MM.1S (cell line): ENCODE measurements around the gene FOXP2.
"Not testable (repeated sequence)": the region's sequence is repeated elsewhere in the genome, so short reads cannot be mapped to it uniquely, and the experiment has no call there.

Experiments
- DNase-seq: peaks from one replicate; pipeline ENCODE4 v3.0.0-alpha.2; 2015
- H2AFZ ChIP-seq: fragments of 300-600 bp; sonication (generic); 2 replicates; pipeline ENCODE4 v1.6.0; 2016; ENCODE audit warnings: antibody characterized with exemption, low read length
- H3F3A ChIP-seq: fragments of 300-600 bp; sonication (generic); 2 replicates; pipeline ENCODE4 v1.6.1; 2016; ENCODE audit warnings: mild to moderate bottlenecking, antibody characterized with exemption, low read length, moderate library complexity, mixed read lengths; ENCODE audit not compliant: insufficient read depth
- H3K27ac ChIP-seq: fragments of 300-600 bp; sonication (generic); 2 replicates; pipeline ENCODE4 v1.5.1; 2016; ENCODE audit warnings: mild to moderate bottlenecking, low read length
- H3K27me3 ChIP-seq: fragments of 300-600 bp; sonication (generic); replicated peaks from 2 replicates; pipeline ENCODE4 v1.6.0; 2016; ENCODE audit warnings: low read length; ENCODE audit not compliant: insufficient read depth
- H3K36me3 ChIP-seq: fragments of 300-600 bp; sonication (generic); replicated peaks from 2 replicates; pipeline ENCODE4 v1.6.1; 2016; ENCODE audit warnings: mild to moderate bottlenecking, low read length, mixed read lengths; ENCODE audit not compliant: insufficient read depth
- H3K4me1 ChIP-seq: fragments of 300-600 bp; sonication (generic); 2 replicates; pipeline ENCODE4 v1.6.1; 2016; ENCODE audit warnings: low read length, mixed read lengths
- H3K4me2 ChIP-seq: fragments of 300-600 bp; sonication (generic); 2 replicates; pipeline ENCODE4 v1.6.0; 2016; ENCODE audit warnings: low read depth, low read length
- H3K4me3 ChIP-seq: fragments of 300-600 bp; sonication (generic); 2 replicates; pipeline ENCODE4 v1.5.1; 2016; ENCODE audit warnings: low read length, mixed read lengths
- H3K79me2 ChIP-seq: fragments of 300-600 bp; sonication (generic); 2 replicates; pipeline ENCODE4 v1.6.1; 2016; ENCODE audit warnings: mixed run types, low read length, mixed read lengths
- H3K9ac ChIP-seq: fragments of 300-600 bp; sonication (generic); 2 replicates; pipeline ENCODE4 v1.6.1; 2016; ENCODE audit warnings: low read length, mixed read lengths
- H3K9me2 ChIP-seq: fragments of 300-600 bp; sonication (generic); replicated peaks from 2 replicates; pipeline ENCODE4 v1.6.1; 2016; ENCODE audit warnings: mild to moderate bottlenecking, low read length, mixed read lengths; ENCODE audit not compliant: insufficient read depth
- H3K9me3 ChIP-seq: fragments of 300-600 bp; sonication (generic); replicated peaks from 2 replicates; pipeline ENCODE4 v1.6.1; 2016; ENCODE audit warnings: mild to moderate bottlenecking, low read length, mixed read lengths; ENCODE audit not compliant: insufficient read depth
- H4K20me1 ChIP-seq: fragments of 300-600 bp; sonication (generic); 2 replicates; pipeline ENCODE4 v1.6.1; 2016; ENCODE audit warnings: mild to moderate bottlenecking, low read length, moderate library complexity, mixed read lengths; ENCODE audit not compliant: insufficient read depth
- EZH2 ChIP-seq: fragments of 300-600 bp; sonication (generic); optimal IDR thresholded peaks from 2 replicates; pipeline ENCODE3; 2017; ENCODE audit warnings: low read depth, mild to moderate bottlenecking, antibody characterized with exemption, low read length, mixed read lengths
- EZH2phosphoT487 ChIP-seq: fragments of 300-600 bp; sonication (generic); IDR thresholded peaks from 2 replicates; pipeline ENCODE4 v1.6.1; 2018; ENCODE audit warnings: antibody characterized with exemption, low read length
- TF ChIP-seq, protein P1 (sequence below): fragments of 300-600 bp; sonication (generic); IDR thresholded peaks from 2 replicates; pipeline ENCODE4 v1.5.1; 2016; ENCODE audit warnings: antibody characterized with exemption, low read length, mixed read lengths

Gene FOXP2

DNA sequence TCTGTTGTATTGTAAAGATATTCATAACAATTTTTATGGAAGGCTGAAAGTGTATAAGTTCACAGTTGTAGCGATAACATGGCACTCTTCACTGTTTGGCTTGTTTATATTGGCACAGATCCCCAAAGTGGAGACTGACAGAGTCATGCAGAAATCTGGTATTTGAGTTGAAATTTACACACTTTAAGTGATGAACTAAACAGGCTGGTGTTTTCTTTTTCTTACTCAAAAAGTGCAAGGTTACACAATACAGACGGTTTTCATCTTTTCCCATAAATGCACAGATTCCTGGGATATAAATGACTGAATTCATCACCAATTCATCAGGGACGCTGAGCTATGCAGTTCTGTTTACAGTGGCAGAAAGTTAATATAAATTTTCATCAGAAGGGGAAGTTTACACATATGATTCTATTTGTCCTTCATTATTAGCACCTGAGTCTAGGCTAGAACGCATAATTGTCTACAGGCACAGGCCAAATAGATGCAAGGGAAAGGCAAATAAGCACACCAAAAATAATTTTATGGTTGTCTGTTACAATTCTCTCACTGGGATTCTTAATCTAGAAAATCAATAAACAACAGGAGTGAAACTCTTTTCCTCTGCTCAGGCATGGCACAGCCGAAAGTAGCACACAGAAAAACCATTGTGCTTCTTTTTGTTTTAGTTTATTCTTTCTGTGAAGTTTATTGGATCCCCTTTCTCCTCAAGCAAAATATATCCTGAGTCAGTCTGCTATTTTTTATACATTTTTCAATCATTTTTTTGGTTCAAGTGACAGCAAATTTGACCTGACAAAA is 88.0 kb downstream of the FOXP2 start:
- no peaks in the 10 kb centered on the region for H3K9me3 ChIP-seq

DNA sequence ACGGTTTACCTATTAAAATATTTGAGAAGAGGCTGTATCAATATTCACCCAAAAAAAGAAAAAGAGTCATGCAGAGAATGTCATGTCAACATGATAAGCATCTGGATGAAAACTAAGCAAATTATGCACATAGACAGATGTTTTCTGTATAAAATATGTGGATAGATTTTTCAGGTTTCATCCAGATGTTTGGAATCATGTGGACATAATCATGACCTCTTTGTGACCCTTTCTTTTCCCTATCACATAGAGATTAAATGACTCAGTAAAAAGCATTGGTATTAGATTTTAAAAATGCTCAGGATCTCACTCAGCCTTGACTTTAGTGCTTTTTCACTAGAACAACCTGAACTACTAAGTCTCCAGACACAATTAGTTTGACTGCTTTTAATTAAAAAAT is 90.0 kb downstream of the FOXP2 start:
- no peak overlapping the region for H3K27ac ChIP-seq
- no peak for DNase-seq
- TF ChIP-seq EZH2: no peak
- no peak for TF ChIP-seq EZH2phosphoT487
- TF ChIP-seq, protein P1, sequence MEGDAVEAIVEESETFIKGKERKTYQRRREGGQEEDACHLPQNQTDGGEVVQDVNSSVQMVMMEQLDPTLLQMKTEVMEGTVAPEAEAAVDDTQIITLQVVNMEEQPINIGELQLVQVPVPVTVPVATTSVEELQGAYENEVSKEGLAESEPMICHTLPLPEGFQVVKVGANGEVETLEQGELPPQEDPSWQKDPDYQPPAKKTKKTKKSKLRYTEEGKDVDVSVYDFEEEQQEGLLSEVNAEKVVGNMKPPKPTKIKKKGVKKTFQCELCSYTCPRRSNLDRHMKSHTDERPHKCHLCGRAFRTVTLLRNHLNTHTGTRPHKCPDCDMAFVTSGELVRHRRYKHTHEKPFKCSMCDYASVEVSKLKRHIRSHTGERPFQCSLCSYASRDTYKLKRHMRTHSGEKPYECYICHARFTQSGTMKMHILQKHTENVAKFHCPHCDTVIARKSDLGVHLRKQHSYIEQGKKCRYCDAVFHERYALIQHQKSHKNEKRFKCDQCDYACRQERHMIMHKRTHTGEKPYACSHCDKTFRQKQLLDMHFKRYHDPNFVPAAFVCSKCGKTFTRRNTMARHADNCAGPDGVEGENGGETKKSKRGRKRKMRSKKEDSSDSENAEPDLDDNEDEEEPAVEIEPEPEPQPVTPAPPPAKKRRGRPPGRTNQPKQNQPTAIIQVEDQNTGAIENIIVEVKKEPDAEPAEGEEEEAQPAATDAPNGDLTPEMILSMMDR: no peak
- no peaks in the 10 kb centered on the region for H3K4me1 ChIP-seq
- no peak overlapping the region for H3K9ac ChIP-seq
- no peaks in the 10 kb centered on the region for H3K79me2 ChIP-seq
- no peaks in the 10 kb centered on the region for H3K9me2 ChIP-seq
- no peaks in the 10 kb centered on the region for H3F3A ChIP-seq
- no peaks in the 10 kb centered on the region for H3K36me3 ChIP-seq
- no peaks in the 10 kb centered on the region for H3K9me3 ChIP-seq
- H2AFZ ChIP-seq: no peak overlapping the region
- no peaks in the 10 kb centered on the region for H4K20me1 ChIP-seq
- no peak overlapping the region for H3K4me3 ChIP-seq
- no peak overlapping the region for H3K4me2 ChIP-seq
- no peaks in the 10 kb centered on the region for H3K27me3 ChIP-seq

More for the DNA sequence above, 88.0 kb downstream of the FOXP2 start:
- H3K36me3 ChIP-seq: no peaks in the 10 kb centered on the region
- H3K9ac ChIP-seq: no peak overlapping the region
- H3K4me1 ChIP-seq: no peaks in the 10 kb centered on the region
- H3K79me2 ChIP-seq: no peaks in the 10 kb centered on the region
- H3K4me3 ChIP-seq: no peak overlapping the region
- no peaks in the 10 kb centered on the region for H3F3A ChIP-seq
- no peak overlapping the region for H2AFZ ChIP-seq
- H3K27me3 ChIP-seq: no peaks in the 10 kb centered on the region
- H3K27ac ChIP-seq: no peak overlapping the region
- TF ChIP-seq, protein P1: no peak
- TF ChIP-seq EZH2phosphoT487 (no peak), EZH2 (no peak)
- DNase-seq: no peak
- H3K9me2 ChIP-seq: no peaks in the 10 kb centered on the region
- H3K4me2 ChIP-seq: no peak overlapping the region
- H4K20me1 ChIP-seq: no peaks in the 10 kb centered on the region

DNA sequence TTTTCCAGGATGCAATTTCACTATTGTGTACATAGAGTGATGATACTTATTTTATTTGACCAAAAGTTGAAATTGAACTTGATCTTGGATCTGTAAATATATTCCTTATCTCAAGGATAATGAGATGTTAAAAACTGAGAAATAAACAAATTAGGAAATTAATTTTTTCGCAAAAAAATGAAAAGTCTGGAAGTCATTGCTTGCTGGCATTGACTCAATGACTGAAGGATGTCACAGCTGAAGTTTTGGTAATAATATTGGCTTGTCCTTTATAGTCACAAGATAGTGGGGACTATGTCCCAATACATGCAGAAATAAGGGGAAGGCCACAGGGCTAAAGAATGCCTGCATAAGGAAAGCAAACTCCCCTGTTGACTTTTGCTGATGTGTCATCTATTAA is 92.8 kb downstream of the FOXP2 start:
- H3K36me3 ChIP-seq: no peaks in the 10 kb centered on the region
- no peaks in the 10 kb centered on the region for H3K27me3 ChIP-seq
- no peak for DNase-seq
- no peaks in the 10 kb centered on the region for H3K9me3 ChIP-seq
- H3K9me2 ChIP-seq: no peaks in the 10 kb centered on the region
- no peak overlapping the region for H3K4me3 ChIP-seq
- H3K9ac ChIP-seq: no peak overlapping the region
- no peak overlapping the region for H2AFZ ChIP-seq
- H3K4me1 ChIP-seq: no peaks in the 10 kb centered on the region
- no peak overlapping the region for H3K4me2 ChIP-seq
- no peaks in the 10 kb centered on the region for H4K20me1 ChIP-seq
- no peak for TF ChIP-seq EZH2phosphoT487
- no peak for TF ChIP-seq EZH2
- H3F3A ChIP-seq: no peaks in the 10 kb centered on the region
- H3K27ac ChIP-seq: no peak overlapping the region
- H3K79me2 ChIP-seq: no peaks in the 10 kb centered on the region

DNA sequence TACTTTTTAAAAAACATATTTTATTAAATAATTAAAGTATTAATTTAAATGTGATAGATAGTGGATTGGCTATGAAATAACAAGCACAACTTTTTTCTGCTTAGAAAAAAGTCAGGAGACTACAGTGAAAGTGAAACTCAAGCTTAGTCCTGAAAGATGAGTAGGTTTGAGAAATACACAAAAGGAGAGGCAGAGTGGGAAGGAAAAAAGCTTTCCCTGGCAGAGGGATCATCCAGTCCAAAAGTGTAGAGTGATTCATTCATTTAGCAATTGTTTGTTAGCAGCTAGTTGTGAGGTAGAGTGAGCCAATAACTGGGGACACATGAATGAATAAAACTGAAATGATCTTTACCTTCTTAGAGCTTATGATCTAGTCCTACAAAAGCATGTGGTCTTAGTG is 93.5 kb downstream of the FOXP2 start:
- no peak overlapping the region for H3K4me3 ChIP-seq
- H3K4me1 ChIP-seq: no peaks in the 10 kb centered on the region
- H3F3A ChIP-seq: no peaks in the 10 kb centered on the region
- no peak overlapping the region for H3K9ac ChIP-seq
- no peak overlapping the region for H3K4me2 ChIP-seq
- TF ChIP-seq EZH2 (no peak), EZH2phosphoT487 (no peak)
- H3K27me3 ChIP-seq: no peaks in the 10 kb centered on the region
- no peaks in the 10 kb centered on the region for H3K36me3 ChIP-seq
- H3K79me2 ChIP-seq: no peaks in the 10 kb centered on the region
- no peaks in the 10 kb centered on the region for H4K20me1 ChIP-seq
- no peak overlapping the region for H3K27ac ChIP-seq
- no peaks in the 10 kb centered on the region for H3K9me3 ChIP-seq
- no peak overlapping the region for H2AFZ ChIP-seq
- H3K9me2 ChIP-seq: no peaks in the 10 kb centered on the region
- DNase-seq: no peak

DNA sequence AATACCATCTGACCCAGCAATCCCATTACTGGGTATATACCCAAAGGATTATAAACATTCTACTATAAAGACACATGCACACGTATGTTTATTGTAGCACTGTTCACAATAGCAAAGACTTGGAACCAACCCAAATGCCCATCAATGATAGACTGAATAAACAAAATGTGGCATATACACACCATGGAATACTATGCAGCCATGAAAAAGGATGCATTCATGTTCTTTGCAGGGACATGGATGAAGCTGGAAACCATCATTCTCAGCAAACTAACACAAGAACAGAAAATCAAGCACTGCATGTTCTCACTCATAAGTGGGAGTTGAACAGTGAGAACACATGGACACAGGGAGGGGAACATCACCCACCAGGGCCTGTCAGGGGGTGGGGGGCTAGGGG is 96.2 kb downstream of the FOXP2 start:
- H3K27ac ChIP-seq, DNase-seq: not testable (repeated sequence)

More for the DNA sequence above, 96.2 kb downstream of the FOXP2 start:
- H3K36me3 ChIP-seq, H3K4me2 ChIP-seq, H3K79me2 ChIP-seq, H3K9ac ChIP-seq, H3K4me3 ChIP-seq, H2AFZ ChIP-seq, H3K9me3 ChIP-seq, H3K27me3 ChIP-seq, H3K4me1 ChIP-seq, H4K20me1 ChIP-seq, H3K9me2 ChIP-seq, H3F3A ChIP-seq: not testable (repeated sequence)
